ENCODE results near the gene NRXN3. TPM values are rescaled to one million over a fixed set of nuclear protein-coding genes. Genes with fewer than 3 reads are reported as not detected.

The NRXN3 gene
- total and polyA plus RNA-seq, 2 experiments from 2014 or later = 1.0 to 1.8 TPM

GRCh38 chr14:79910086-79910485 lies 1739.9 kb downstream of the NRXN3 start:
- Histone ChIP-seq H3K36me3 (ENCODE audit: insufficient read depth) (no peaks in the 10 kb centered on the region), H2AFZ (no peak overlapping the region), H3K4me2 (no peak overlapping the region), H3K27me3 (ENCODE audit: insufficient read depth) (no peaks in the 10 kb centered on the region), H4K20me1 (replicated peaks; ENCODE audit: insufficient read depth) (no peaks in the 10 kb centered on the region), H3K4me1 (ENCODE audit: insufficient read depth) (0 out of 2 replicates have a peak, but pooled peaks cover 7% of the 10 kb centered on the region), H3K4me3 (no peak overlapping the region), H3K79me2 (replicated peaks; ENCODE audit: insufficient read depth) (no peaks in the 10 kb centered on the region), H3K9me2 (ENCODE audit: insufficient read depth) (no peaks in the 10 kb centered on the region), H3F3A (replicated peaks; ENCODE audit: low read depth) (no peaks in the 10 kb centered on the region), H3K27ac (ENCODE audit: low read depth) (no peak overlapping the region)
- no peak for ATAC-seq
- no peaks in the 10 kb centered on the region for H3K36me3 Mint-ChIP-seq (ENCODE audit: low read depth)
- no peak overlapping the region for H3K4me3 Mint-ChIP-seq
- H3K27me3 Mint-ChIP-seq (ENCODE audit: insufficient read depth, low read depth, poor library complexity) = no peaks in the 10 kb centered on the region
- no peak for DNase-seq (ENCODE audit: low spot score)
- TF ChIP-seq CTCF (conservative IDR thresholded peaks at IDR 0.05; ENCODE audit: low read depth in 2 of 2) (no peak), ZNF462 (CRISPR knock-in tag; IDR thresholded peaks at IDR 0.05) (no peak), ETS1 (IDR thresholded peaks at IDR 0.05) (no peak), JUNB (IDR thresholded peaks at IDR 0.05; ENCODE audit: unreplicated experiment) (no peak), EZH2 (IDR thresholded peaks at IDR 0.05; ENCODE audit: low read depth, unreplicated experiment) (no peak), ZNF114 (CRISPR knock-in tag; IDR thresholded peaks at IDR 0.05) (no peak)
- H3K9me3 Mint-ChIP-seq = no peaks in the 10 kb centered on the region
- no peak overlapping the region for H3K27ac Mint-ChIP-seq
- H3K4me1 Mint-ChIP-seq = peaks cover 2% of the 10 kb centered on the region; the same call in 1 of the 3 replicates

All from GM23338 (cell line).